ENCODE measurements around the gene LAMTOR5.

The LAMTOR5 gene

GRCh38 chr1:110385369-110385768 is 22.1 kb downstream of the LAMTOR5 start:
- no peak for DNase-seq

- DNase-seq: no peak
Measured at GRCh38 chr1:110384581-110385321, 22.7 kb downstream of the LAMTOR5 start.

- DNase-seq: no peak
Measured at GRCh38 chr1:110383251-110383990, 24.1 kb downstream of the LAMTOR5 start.

- DNase-seq: no peak
Measured at GRCh38 chr1:110380672-110381283, 26.7 kb downstream of the LAMTOR5 start.

- no peak for DNase-seq
Measured at GRCh38 chr1:110375490-110375889, 32.0 kb downstream of the LAMTOR5 start.

- DNase-seq: no peak
Measured at GRCh38 chr1:110370827-110371226, 36.7 kb downstream of the LAMTOR5 start.

- DNase-seq: no peak
Measured at GRCh38 chr1:110364221-110364620, 43.3 kb downstream of the LAMTOR5 start.

- no peak for DNase-seq
Measured at GRCh38 chr1:110361856-110362255, 45.6 kb downstream of the LAMTOR5 start.

- no peak for DNase-seq
Measured at GRCh38 chr1:110360431-110360830, 47.1 kb downstream of the LAMTOR5 start.

- no peak for DNase-seq
Measured at GRCh38 chr1:110356379-110356778, 51.1 kb downstream of the LAMTOR5 start.

GRCh38 chr1:110355321-110355720 is 52.2 kb downstream of the LAMTOR5 start:
- DNase-seq: no peak

Data from stimulated activated CD4-positive, alpha-beta T cell treated with anti-CD3 and anti-CD28 coated beads, Interleukin-4, amount 100 ng/mL, for 1 hour (primary cell).